ENCODE measurements around the gene MBNL2.

DNA sequence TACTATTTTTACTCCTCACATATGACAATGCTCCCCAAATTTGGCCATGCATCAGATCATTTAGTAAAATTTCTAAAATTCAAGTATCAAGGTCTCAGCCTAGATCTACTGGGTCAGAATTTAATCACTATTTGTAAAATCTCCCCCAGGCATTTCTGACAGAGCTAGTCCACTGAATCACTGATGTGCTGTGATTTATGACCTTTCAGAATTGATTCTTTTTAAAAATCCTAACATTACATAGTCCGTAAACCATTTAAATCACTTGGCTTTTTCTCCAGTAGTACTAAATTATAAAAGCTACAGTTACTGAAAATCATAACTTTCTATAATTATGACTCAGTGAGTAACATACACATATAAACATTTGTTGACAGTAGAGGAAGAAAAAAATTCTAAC lies 119.0 kb downstream of the MBNL2 start:
- TF ChIP-seq CTCF (IDR thresholded peaks at IDR 0.05) (no peak), POLR2A (IDR thresholded peaks at IDR 0.05) (no peak)

Measured in uterus (tissue), 2 donors.